ENCODE measurements around the gene WWTR1.

The WWTR1 gene

GRCh38 chr3:149523512-149524299, 134.1 kb downstream of the WWTR1 start:
- DNase-seq: no peak

GRCh38 chr3:149519912-149520311, 137.9 kb downstream of the WWTR1 start:
- no peak for DNase-seq

GRCh38 chr3:149516920-149517319, 140.9 kb downstream of the WWTR1 start:
- DNase-seq: no peak

DNA sequence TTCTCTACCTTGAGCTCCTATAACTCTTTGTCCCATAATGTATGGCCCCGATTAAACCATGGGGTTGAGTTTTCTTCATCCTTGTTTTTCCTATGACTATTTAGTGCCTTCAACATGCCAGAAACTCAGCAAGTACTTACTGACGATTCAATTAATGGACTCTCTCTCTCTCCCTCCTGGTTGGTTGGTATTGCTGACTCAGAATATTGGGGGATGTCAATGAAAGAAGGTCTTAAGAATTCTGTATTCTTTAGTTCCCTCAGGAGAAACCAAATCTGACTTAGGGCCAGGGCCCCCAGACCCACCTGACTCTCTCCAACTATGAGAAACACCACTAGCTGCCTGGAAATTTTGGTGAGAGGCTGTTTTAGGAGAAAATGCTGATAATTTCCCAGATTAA, 142.6 kb downstream of the WWTR1 start:
- DNase-seq: no peak

DNA sequence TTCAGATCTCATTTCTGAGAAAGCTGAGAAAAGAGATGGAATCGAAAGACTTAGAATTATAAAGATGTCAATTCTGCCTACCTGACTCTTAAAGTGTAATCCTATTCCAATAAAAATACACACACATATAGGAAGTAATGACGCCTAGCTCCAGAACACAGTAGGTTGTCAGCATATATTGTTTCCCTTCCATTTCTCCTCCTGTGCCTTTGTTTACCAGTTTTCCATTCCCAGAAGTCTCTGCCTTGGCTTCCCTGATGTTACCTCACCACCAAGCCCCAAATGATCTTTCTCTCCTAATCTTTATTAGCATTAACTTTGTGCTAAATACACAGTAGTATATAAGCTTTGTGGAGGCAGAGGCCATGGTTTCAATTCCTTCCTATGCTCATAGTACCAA, 143.4 kb downstream of the WWTR1 start:
- DNase-seq: no peak

GRCh38 chr3:149512073-149512782, 145.6 kb downstream of the WWTR1 start:
- DNase-seq: peak; percentile 37 to 51

DNA sequence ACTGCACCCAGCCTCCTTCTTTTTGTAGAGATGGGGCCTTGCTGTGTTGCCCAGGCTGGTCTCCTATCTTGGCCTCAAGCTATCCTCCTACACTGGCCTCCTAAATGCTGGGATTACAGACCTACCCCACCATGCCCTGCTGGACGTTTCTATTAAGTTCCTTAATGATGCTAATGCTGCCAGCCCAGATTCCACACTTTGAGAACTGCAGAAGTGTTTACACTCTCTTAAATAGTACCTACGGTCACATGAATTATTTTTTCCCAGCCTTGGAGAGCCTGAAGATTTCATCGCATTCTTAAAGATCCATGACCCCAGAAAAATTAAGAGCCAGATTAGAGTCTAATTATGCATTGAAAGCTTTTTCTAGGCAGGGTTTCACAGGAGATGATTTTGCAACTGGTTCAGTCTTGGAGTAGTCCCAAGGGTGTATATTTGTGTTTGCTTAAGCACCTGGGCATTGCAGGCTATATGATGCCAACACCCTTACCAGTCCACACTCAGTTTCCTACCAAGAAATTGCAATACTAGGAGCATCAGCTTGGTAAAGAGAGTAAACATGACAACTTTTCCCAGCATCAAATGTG, 146.7 kb downstream of the WWTR1 start:
- DNase-seq: no peak

GRCh38 chr3:149510480-149510879, 147.3 kb downstream of the WWTR1 start:
- DNase-seq: no peak

DNA sequence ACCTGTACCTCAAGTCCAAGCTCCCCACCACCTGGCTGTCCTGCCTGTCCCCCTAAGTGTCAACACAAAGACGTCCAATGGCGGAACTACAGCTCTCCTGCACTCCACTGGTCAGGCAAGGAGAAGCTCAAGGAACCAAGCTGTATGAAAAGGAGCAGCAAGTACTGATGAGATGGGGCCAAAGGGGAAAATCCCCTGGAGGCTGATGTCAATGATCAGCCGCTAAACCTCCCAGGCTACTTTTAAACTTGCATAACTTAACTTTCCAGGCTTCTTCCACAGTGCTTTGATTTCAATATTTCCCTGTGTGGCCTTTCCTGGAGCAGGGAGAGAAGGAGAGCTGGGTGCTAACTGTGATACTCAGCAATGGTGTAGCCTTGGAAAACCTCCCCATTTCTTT, 148.3 kb downstream of the WWTR1 start:
- DNase-seq: no peak

DNA sequence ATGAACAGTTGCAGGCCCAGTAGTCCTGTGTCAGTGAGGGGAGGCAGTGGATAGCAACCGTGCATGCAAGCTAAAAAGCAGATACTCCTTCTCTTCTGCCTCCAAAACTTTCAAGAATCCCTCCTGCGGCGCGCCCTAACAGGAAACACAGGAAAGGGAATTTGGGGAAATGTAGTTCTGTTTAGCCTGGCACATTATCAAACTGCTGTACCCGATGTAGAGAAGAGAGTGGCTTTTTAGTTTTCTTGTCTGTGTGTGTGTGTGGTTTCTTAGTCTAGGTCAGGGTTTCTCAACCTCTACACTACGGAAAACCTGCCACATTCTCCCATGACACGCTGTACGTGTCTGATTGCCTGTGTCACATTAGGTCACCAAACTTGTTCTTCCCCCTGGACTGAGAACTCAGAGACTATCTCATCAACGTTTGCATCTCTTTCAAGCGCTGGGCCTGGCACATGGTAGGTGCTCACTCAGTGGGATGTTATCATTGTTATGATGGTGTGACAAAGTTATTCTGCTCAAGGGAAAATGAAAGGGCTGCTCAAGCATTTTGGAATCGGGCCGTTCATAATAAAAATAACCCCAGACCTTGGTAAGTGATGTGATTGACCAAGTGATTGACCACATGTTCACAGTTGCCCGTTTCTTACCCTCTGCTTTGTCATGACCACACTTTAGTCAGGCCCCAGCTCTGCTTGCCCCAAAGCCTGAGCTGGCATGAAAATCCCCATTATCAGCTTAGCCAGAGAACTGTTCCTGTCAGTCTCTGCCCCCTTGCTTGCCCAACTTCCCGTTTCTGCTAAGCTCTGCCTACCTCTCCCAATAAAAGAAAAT, 150.1 kb downstream of the WWTR1 start:
- DNase-seq: peak; percentile 72 to 83

DNA sequence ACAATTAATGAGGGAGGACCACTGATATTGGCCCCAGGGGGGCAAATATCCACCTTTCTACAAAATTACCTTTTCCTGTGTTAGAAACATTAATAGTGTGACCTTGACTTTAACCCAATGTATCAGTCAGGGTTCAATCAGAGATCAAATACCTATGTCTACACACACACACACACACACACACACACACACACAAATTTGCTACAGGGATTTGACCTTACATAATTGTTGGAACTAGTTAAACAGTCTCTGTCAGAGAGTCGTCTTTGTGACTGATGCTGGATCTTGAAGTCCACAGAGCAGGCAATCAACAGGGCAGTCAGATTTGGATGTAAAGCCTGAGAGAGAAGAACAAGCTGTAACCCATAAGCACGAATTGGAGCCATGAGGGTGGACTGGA, 150.9 kb downstream of the WWTR1 start:
- DNase-seq: no peak

DNA sequence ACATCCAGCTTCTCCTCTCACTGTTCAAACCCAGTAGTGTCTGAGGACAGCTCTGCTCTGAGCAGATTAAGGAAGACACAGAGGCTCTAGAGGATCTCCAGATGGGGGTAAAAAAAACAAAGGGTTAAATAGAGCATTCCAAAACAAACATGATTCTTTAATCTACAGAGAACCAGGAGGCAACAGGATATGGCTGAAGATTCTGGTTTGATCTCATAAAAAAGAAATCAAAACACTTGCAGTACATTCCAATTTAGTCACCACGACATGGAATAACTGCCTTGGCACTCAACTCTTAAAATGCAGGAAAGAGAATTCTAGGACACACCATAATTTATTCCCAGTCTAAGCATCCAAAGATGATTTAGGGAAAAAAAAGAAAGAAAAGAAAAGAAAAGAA, 151.3 kb downstream of the WWTR1 start:
- no peak for DNase-seq

- no peak for DNase-seq
Measured at GRCh38 chr3:149502438-149502837, 155.4 kb downstream of the WWTR1 start.

DNA sequence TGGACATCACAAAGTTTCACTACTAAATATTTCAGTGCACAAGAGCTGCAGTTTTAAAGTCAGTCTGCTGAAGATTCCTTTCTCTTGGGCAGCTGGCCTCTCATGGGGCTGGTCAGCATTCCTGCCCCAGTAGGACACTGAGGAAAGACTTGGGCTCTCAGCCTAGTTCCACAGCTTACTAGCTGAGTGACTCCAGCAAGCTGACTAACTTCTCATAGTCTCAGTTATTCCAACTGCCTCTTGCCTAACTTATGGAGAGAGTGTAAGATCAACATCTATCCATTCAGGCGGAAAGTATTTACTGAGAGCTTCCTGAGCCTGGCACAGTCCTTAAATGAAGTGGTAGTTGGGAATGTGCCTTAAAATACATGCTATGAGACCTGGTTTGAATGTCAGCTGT, 156.3 kb downstream of the WWTR1 start:
- DNase-seq: no peak

GRCh38 chr3:149497966-149498670, 159.7 kb downstream of the WWTR1 start:
- DNase-seq: no peak

DNA sequence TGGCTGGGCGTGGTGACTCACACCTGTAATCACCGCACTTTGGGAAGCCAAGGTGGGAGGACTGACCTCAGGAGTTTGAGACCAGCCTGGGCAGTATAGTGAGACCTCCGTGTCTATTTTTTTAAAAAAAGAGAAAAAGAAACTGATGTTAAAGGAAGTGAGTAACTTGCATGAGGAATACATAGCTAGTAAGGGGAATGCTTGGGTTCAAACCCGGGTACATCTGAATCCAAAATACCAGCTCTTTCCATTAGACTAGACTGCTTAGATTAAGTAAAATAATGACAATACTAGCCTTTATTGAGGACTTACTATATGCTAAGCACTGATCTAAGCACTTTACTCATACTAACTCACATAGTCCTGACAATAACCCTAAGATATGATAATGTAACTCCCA, 160.9 kb downstream of the WWTR1 start:
- DNase-seq: no peak

DNA sequence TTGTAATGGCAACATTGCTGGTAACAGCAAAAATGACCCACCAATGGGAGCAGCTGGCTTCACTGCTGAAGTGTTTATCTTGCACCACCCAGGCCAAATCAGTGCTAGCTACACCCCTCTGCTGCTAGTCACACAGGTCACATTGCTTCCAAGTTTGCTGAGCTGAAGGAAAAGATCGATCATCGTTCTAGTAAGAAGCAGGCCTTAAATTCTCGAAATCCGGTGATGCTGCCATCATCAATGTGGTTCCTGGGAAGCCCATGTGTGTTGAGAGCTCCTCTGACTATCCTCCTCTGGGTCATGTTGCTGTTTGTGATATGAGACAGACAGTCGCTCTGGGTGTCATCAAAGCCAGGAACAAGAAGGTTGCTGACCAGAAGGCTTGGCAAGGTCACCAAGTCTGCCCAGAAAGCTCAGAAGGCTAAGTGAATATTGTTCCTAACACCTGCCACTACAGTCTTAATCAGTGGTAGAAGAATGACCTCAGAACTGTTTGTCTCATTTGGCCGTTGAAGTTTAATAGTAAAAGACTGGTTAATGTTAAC, 162.2 kb downstream of the WWTR1 start:
- DNase-seq: no peak

- no peak for DNase-seq
Measured at GRCh38 chr3:149494759-149495580, 162.9 kb downstream of the WWTR1 start.

DNA sequence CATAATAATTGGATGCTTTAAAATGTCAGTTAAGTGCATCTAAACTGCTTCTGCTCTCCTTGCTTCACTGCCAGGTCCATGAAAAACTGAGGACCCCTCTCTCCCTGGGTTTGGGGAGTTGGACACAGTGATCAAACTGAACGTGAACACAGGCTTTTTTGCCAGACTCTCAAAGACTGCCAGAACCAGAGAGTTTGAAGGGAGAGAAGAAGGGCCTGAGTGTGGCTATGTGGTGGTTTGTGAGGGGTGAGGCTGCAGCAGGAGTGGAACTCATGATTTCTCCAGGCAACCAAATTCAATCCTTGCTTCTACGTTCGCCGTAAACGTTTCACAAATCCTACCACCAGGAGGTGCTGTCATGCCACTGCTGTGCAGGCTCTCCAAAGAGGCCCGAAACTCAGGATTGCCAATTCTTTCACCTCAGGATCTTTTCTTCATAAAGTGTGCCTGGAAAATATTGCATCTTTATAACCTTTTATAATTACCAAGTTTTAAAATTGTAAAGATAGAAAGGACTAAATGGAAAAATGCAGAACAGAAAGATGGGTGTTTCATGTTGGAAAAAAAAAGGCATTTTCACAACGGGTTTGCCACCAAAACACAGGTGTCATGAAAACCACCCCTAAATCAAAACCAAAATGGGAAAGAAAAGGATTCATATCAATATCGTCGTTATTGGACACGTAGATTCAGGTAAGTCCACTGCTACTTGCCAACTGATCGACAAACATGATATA, 163.6 kb downstream of the WWTR1 start:
- peak; percentile 64 to 65 for DNase-seq

DNA sequence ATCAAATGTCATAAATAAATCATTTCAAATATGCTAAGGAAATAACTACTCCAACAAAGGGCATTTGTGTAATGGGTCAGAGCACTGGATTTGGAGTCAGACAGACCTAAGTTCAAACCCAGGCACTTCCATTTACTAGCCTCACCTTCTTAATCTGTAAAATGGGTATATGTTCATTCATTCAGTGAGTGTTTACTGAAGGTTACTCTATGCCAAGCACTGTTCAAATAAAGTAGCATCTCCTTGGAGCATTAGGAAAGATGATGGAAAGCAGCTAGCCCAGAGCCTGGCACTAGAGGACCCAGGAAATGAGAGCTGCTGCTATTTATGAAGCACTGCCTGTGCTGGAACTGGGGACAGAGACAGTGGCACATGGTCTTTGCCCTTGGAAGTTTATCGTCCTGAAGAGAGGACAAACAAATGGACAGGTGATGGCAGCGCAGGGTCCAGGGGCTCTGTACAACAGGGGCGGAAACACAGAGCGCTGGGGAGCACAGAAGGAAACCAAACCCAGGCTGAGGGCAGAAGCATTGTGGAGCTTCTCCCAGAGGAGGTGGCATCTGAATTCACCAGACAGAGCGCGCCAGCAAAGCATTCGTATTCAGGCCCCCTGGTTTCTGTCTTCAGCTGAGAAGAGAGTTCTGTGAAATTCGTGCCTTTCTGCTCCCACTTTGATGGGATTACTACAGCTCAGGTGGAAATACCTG, 164.4 kb downstream of the WWTR1 start:
- DNase-seq: no peak

Data from AML-193 (cell line).